Measurements from ENCODE around the gene ZC3HAV1.

DNA sequence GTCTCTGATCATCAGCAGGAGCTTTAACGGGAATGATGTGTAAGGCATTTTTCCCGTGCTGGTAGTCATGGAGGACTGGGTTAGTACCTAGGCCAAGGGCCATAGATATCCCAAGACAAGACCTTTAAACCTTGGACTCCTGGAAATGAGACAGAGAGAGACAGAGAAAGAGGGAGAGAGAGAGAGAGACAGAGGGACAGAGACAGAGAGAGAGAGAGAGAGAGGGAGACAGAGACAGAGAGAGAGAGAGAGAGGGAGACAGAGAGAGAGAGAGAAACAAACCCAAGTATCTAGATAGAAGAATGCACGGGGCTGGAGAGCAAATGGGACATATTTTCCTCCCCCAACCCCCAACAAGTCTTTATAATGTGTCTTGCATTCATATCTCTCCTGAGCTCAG lies 22.3 kb downstream of the ZC3HAV1 start:
- TF ChIP-seq, protein P1, sequence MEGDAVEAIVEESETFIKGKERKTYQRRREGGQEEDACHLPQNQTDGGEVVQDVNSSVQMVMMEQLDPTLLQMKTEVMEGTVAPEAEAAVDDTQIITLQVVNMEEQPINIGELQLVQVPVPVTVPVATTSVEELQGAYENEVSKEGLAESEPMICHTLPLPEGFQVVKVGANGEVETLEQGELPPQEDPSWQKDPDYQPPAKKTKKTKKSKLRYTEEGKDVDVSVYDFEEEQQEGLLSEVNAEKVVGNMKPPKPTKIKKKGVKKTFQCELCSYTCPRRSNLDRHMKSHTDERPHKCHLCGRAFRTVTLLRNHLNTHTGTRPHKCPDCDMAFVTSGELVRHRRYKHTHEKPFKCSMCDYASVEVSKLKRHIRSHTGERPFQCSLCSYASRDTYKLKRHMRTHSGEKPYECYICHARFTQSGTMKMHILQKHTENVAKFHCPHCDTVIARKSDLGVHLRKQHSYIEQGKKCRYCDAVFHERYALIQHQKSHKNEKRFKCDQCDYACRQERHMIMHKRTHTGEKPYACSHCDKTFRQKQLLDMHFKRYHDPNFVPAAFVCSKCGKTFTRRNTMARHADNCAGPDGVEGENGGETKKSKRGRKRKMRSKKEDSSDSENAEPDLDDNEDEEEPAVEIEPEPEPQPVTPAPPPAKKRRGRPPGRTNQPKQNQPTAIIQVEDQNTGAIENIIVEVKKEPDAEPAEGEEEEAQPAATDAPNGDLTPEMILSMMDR (IDR thresholded peaks at IDR 0.05), result no peak
- no peak for TF ChIP-seq ZFX (IDR thresholded peaks at IDR 0.05; ENCODE audit: borderline replicate concordance)

Measured in 22Rv1 (cell line).